Fibroblast of pulmonary artery (primary cell): ENCODE results near the gene IL19.

Experiments used
- DNase-seq: peaks from one replicate; pipeline ENCODE4 v3.0.0-alpha.2; 2010; ENCODE audit warnings: low read depth
- H3K4me3 ChIP-seq: replicated peaks from 2 replicates; pipeline ENCODE4 v1.5.1; 2011; ENCODE audit warnings: low read depth, mild to moderate bottlenecking, control low read depth, low read length, moderate library complexity
- TF ChIP-seq, protein P1 (sequence below): IDR thresholded peaks from 2 replicates; pipeline ENCODE4 v1.5.1; 2011; ENCODE audit warnings: mild to moderate bottlenecking, control low read depth, low read length, inconsistent platforms; ENCODE audit errors: missing control alignments

IL19 gene

GRCh38 chr1:206890125-206891060 is 119.8 kb downstream of the IL19 start:
- peak; percentile 98 for DNase-seq
- TF ChIP-seq, protein P1, sequence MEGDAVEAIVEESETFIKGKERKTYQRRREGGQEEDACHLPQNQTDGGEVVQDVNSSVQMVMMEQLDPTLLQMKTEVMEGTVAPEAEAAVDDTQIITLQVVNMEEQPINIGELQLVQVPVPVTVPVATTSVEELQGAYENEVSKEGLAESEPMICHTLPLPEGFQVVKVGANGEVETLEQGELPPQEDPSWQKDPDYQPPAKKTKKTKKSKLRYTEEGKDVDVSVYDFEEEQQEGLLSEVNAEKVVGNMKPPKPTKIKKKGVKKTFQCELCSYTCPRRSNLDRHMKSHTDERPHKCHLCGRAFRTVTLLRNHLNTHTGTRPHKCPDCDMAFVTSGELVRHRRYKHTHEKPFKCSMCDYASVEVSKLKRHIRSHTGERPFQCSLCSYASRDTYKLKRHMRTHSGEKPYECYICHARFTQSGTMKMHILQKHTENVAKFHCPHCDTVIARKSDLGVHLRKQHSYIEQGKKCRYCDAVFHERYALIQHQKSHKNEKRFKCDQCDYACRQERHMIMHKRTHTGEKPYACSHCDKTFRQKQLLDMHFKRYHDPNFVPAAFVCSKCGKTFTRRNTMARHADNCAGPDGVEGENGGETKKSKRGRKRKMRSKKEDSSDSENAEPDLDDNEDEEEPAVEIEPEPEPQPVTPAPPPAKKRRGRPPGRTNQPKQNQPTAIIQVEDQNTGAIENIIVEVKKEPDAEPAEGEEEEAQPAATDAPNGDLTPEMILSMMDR, result no peak
- no peak overlapping the region for H3K4me3 ChIP-seq

DNA sequence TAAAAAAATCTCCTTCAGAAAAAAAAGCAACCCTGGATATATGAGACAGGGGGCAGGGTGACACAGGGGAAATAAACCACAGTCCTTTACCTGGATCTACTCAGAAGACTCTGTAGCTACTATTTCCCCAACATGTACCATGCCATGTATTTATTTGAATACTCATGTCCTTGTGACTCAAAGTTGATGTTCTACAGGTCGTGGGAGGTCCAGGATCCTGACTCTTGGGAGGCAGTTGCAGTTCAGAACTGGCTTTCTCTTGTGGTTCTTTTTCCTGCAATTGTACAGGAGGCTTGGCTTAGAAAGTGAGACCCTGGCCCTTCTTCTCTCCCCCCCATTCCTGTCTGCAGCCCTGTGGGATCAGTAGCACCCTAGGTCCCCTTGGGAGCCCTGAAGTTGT is 120.8 kb downstream of the IL19 start:
- TF ChIP-seq, protein P1, result no peak
- peak; percentile 63 for DNase-seq
- no peak overlapping the region for H3K4me3 ChIP-seq
